GM18858 (cell line): ENCODE data around the gene NHLRC4.

Experiments
- ATAC-seq: cut with Tn5 transposase; IDR thresholded peaks from one replicate; pipeline ENCODE4 v1.9.1; 2021; ENCODE audit not compliant: unreplicated experiment

The NHLRC4 gene

GRCh38 chr16:552171-552570 is 14.6 kb upstream of the NHLRC4 start:
- ATAC-seq = no peak

GRCh38 chr16:553601-554296 is 13.1 kb upstream of the NHLRC4 start:
- ATAC-seq = no peak

GRCh38 chr16:554297-554621 is 12.5 kb upstream of the NHLRC4 start:
- no peak for ATAC-seq

GRCh38 chr16:554640-555365 is 12.0 kb upstream of the NHLRC4 start:
- ATAC-seq = no peak

- no peak for ATAC-seq
These were observed 11.0 kb upstream of the NHLRC4 start for GRCh38 chr16:555528-556473.

- no peak for ATAC-seq
These were observed 10.2 kb upstream of the NHLRC4 start for GRCh38 chr16:556474-557173.

- ATAC-seq = no peak
These were observed 9.1 kb upstream of the NHLRC4 start for GRCh38 chr16:557463-558297.

GRCh38 chr16:558298-559020 is 8.3 kb upstream of the NHLRC4 start:
- ATAC-seq = no peak

GRCh38 chr16:559021-559380 is 7.8 kb upstream of the NHLRC4 start:
- ATAC-seq = no peak

- ATAC-seq = no peak
These were observed 7.2 kb upstream of the NHLRC4 start for GRCh38 chr16:559411-560203.

- ATAC-seq = no peak
These were observed 6.6 kb upstream of the NHLRC4 start, which contains the start of gene PRR35 for GRCh38 chr16:560204-560700. Gene PRR35, plus strand, starts transcription at chr16:560394. Its CDS starts 2,901 bp downstream, at chr16:563295.

GRCh38 chr16:560701-561412 is 5.9 kb upstream of the NHLRC4 start:
- no peak for ATAC-seq

GRCh38 chr16:561413-561794 is 5.4 kb upstream of the NHLRC4 start:
- ATAC-seq = no peak

- ATAC-seq = no peak
These were observed 4.6 kb upstream of the NHLRC4 start for GRCh38 chr16:561957-562938.

- no peak for ATAC-seq
These were observed 3.6 kb upstream of the NHLRC4 start for GRCh38 chr16:563072-563644.

GRCh38 chr16:564690-565418 is 2.0 kb upstream of the NHLRC4 start:
- no peak for ATAC-seq
